DOHH2 (cell line): Measurements from ENCODE around the gene UGT1A6.

Source experiments
- H3F3A ChIP-seq: fragments of 200-600 bp; sonication (generic), shearing (Covaris generic); 2 replicates; pipeline ENCODE4 v1.6.0; 2016; ENCODE audit warnings: antibody characterized with exemption, mild to moderate bottlenecking; ENCODE audit not compliant: control insufficient read depth, insufficient read depth
- H3K27ac ChIP-seq: fragments of 200-600 bp; sonication (generic); 2 replicates; pipeline ENCODE4 v1.5.1; 2014; ENCODE audit warnings: low read depth, mild to moderate bottlenecking, low read length, moderate library complexity
- H3K27me3 ChIP-seq: fragments of 200-600 bp; sonication (generic); 2 replicates; pipeline ENCODE4 v1.6.1; 2014; ENCODE audit warnings: mild to moderate bottlenecking, low read length, mixed read lengths; ENCODE audit not compliant: control insufficient read depth
- H3K36me3 ChIP-seq: fragments of 200-600 bp; sonication (generic); 2 replicates; pipeline ENCODE4 v1.6.1; 2014; ENCODE audit warnings: mild to moderate bottlenecking, low read length, moderate library complexity, mixed read lengths; ENCODE audit not compliant: control insufficient read depth
- H3K4me1 ChIP-seq: fragments of 200-600 bp; sonication (generic); 2 replicates; pipeline ENCODE4 v1.6.1; 2014; ENCODE audit warnings: mild to moderate bottlenecking, low read length, mixed read lengths; ENCODE audit not compliant: control insufficient read depth
- H3K4me2 ChIP-seq: fragments of 200-600 bp; sonication (generic); 2 replicates; pipeline ENCODE4 v1.6.0; 2014; ENCODE audit warnings: mild to moderate bottlenecking, low read length, moderate library complexity
- H3K4me3 ChIP-seq: fragments of 200-600 bp; sonication (generic); 2 replicates; pipeline ENCODE4 v1.5.1; 2014; ENCODE audit warnings: mild to moderate bottlenecking, low read length, mixed read lengths
- H3K79me2 ChIP-seq: fragments of 200-600 bp; sonication (generic); 2 replicates; pipeline ENCODE4 v1.6.1; 2014; ENCODE audit warnings: mild to moderate bottlenecking, low read length, mixed read lengths; ENCODE audit not compliant: control insufficient read depth
- H3K9me2 ChIP-seq: fragments of 200-600 bp; sonication (generic); replicated peaks from 2 replicates; pipeline ENCODE4 v1.6.1; 2014; ENCODE audit warnings: mild to moderate bottlenecking, low read length, mixed read lengths; ENCODE audit not compliant: control insufficient read depth
- H3K9me3 ChIP-seq: fragments of 200-600 bp; sonication (generic); 2 replicates; pipeline ENCODE4 v1.6.1; 2014; ENCODE audit warnings: antibody characterized with exemption, low read length, mixed read lengths; ENCODE audit not compliant: control insufficient read depth, insufficient read depth
- H4K20me1 ChIP-seq: fragments of 200-600 bp; sonication (generic); 2 replicates; pipeline ENCODE4 v1.6.0; 2014; ENCODE audit warnings: low read depth, mild to moderate bottlenecking, antibody characterized with exemption, low read length, moderate library complexity; ENCODE audit not compliant: control insufficient read depth, insufficient read depth
- CTCF ChIP-seq: fragments of 200-600 bp; sonication (generic); IDR thresholded peaks from one replicate; pipeline ENCODE4 v1.5.1; 2014; ENCODE audit warnings: antibody characterized with exemption, mild to moderate bottlenecking, low read depth, low read length; ENCODE audit not compliant: poor library complexity, severe bottlenecking
- EZH2phosphoT487 ChIP-seq: fragments of 200-600 bp; sonication (generic); IDR thresholded peaks from 2 replicates; pipeline ENCODE4 v1.6.1; 2017; ENCODE audit warnings: borderline replicate concordance, mild to moderate bottlenecking, antibody characterized with exemption, low read length, moderate library complexity, mixed read lengths

The UGT1A6 gene

GRCh38 chr2:233769260-233769659, 76.6 kb downstream of the UGT1A6 start:
- Histone ChIP-seq H3K9me3 (no peaks in the 10 kb centered on the region), H3K4me3 (no peak overlapping the region), H3K36me3 (no peaks in the 10 kb centered on the region), H3K79me2 (no peaks in the 10 kb centered on the region), H3K4me2 (no peak overlapping the region), H3K27ac (no peak overlapping the region), H3F3A (no peaks in the 10 kb centered on the region), H4K20me1 (no peaks in the 10 kb centered on the region), H3K9me2 (no peaks in the 10 kb centered on the region), H3K27me3 (0 out of 2 replicates have a peak, but pooled peaks cover 2% of the 10 kb centered on the region), H3K4me1 (no peaks in the 10 kb centered on the region)
- TF ChIP-seq CTCF: no peak
- TF ChIP-seq EZH2phosphoT487: no peak

GRCh38 chr2:233772153-233772552, 79.5 kb downstream of the UGT1A6 start:
- Histone ChIP-seq H4K20me1 (no peaks in the 10 kb centered on the region), H3K27ac (no peak overlapping the region), H3K36me3 (no peaks in the 10 kb centered on the region), H3K4me1 (no peaks in the 10 kb centered on the region), H3K4me3 (no peak overlapping the region), H3K27me3 (no peaks in the 10 kb centered on the region), H3K79me2 (no peaks in the 10 kb centered on the region), H3F3A (no peaks in the 10 kb centered on the region), H3K4me2 (no peak overlapping the region), H3K9me3 (peaks cover 2% of the 10 kb centered on the region; the same call in 1 of the 2 replicates), H3K9me2 (no peaks in the 10 kb centered on the region)
- no peak for TF ChIP-seq CTCF
- no peak for TF ChIP-seq EZH2phosphoT487

- TF ChIP-seq CTCF (no peak), EZH2phosphoT487 (no peak)
- no peaks in the 10 kb centered on the region for H3K27me3 ChIP-seq
Observed at GRCh38 chr2:233772583-233772982, 79.9 kb downstream of the UGT1A6 start.

GRCh38 chr2:233773854-233774253, 81.2 kb downstream of the UGT1A6 start:
- H3K36me3 ChIP-seq: no peaks in the 10 kb centered on the region
- no peaks in the 10 kb centered on the region for H3K79me2 ChIP-seq
- H3K27me3 ChIP-seq: no peaks in the 10 kb centered on the region
- no peaks in the 10 kb centered on the region for H3K4me1 ChIP-seq
- no peak overlapping the region for H3K4me3 ChIP-seq
- H3K9me2 ChIP-seq: no peaks in the 10 kb centered on the region
- no peak overlapping the region for H3K27ac ChIP-seq
- H4K20me1 ChIP-seq: no peaks in the 10 kb centered on the region
- peaks cover 2% of the 10 kb centered on the region; the same call in 1 of the 2 replicates for H3K9me3 ChIP-seq
- no peaks in the 10 kb centered on the region for H3F3A ChIP-seq
- no peak overlapping the region for H3K4me2 ChIP-seq
- TF ChIP-seq CTCF (no peak), EZH2phosphoT487 (no peak)

More at GRCh38 chr2:233772583-233772982, 79.9 kb downstream of the UGT1A6 start:
- no peaks in the 10 kb centered on the region for H3K36me3 ChIP-seq
- no peaks in the 10 kb centered on the region for H3K79me2 ChIP-seq
- no peak overlapping the region for H3K4me3 ChIP-seq
- no peaks in the 10 kb centered on the region for H3K4me1 ChIP-seq
- no peak overlapping the region for H3K4me2 ChIP-seq
- peaks cover 2% of the 10 kb centered on the region; the same call in 1 of the 2 replicates for H3K9me3 ChIP-seq
- no peaks in the 10 kb centered on the region for H3F3A ChIP-seq
- no peaks in the 10 kb centered on the region for H3K9me2 ChIP-seq
- H4K20me1 ChIP-seq: no peaks in the 10 kb centered on the region
- H3K27ac ChIP-seq: no peak overlapping the region
